A673 (cell line): ENCODE results near the gene GRXCR2. TPM values are rescaled to one million over a fixed set of nuclear protein-coding genes. Genes with fewer than 3 reads are reported as not detected.
A peak's percentile ranks its signal among the peaks of the same experiment; 100 is the strongest.

ENCODE experiments used
- BruUV-seq: library from RNA; stranded (reverse); fragments of 400-500 nt; replicated peaks from 2 replicates; lab custom pipeline; 2021; lab: Mats Ljungman, UMichigan
- CTCF ChIA-PET: fragments of 300-600 bp; sonication (Branson Sonifier 250); formaldehyde crosslinking; loops from one replicate; lab custom pipeline; 2022; ENCODE audit warnings: antibody characterized with exemption; lab: Charles Lee
- POLR2A ChIA-PET: fragments of 300-600 bp; sonication (Branson Sonifier 250); formaldehyde crosslinking; loops from one replicate; lab custom pipeline; 2022; ENCODE audit warnings: antibody characterized with exemption; ENCODE audit not compliant: low non-redundant PET; lab: Charles Lee
- DNase-seq: peaks from one replicate; pipeline ENCODE4 v3.0.0-alpha.2; 2015; ENCODE audit warnings: low spot score
- H3K27ac ChIP-seq: fragments of 200-600 bp; sonication (generic); 2 replicates; pipeline ENCODE4 v1.5.1; 2016; ENCODE audit warnings: mixed run types, low read depth, mild to moderate bottlenecking, mixed read lengths, antibody characterized with exemption, low read length; ENCODE audit not compliant: poor library complexity, severe bottlenecking
- H3K27me3 ChIP-seq: fragments of 200-600 bp; sonication (generic); replicated peaks from 2 replicates; pipeline ENCODE4 v1.6.1; 2017; ENCODE audit warnings: mixed run types, low read depth, mild to moderate bottlenecking, mixed read lengths, antibody characterized with exemption, low read length; ENCODE audit not compliant: insufficient read depth, poor library complexity
- H3K36me3 ChIP-seq: fragments of 200-600 bp; sonication (generic); 2 replicates; pipeline ENCODE4 v1.6.1; 2016; ENCODE audit warnings: mixed run types, mild to moderate bottlenecking, mixed read lengths, antibody characterized with exemption, low read length; ENCODE audit not compliant: insufficient read depth, poor library complexity, severe bottlenecking
- H3K4me1 ChIP-seq: fragments of 200-600 bp; sonication (generic); 2 replicates; pipeline ENCODE4 v1.6.1; 2017; ENCODE audit warnings: mixed run types, mild to moderate bottlenecking, mixed read lengths, antibody characterized with exemption, low read length; ENCODE audit not compliant: insufficient read depth, poor library complexity, severe bottlenecking
- H3K4me3 ChIP-seq: fragments of 200-600 bp; sonication (generic); 2 replicates; pipeline ENCODE4 v1.5.1; 2016; ENCODE audit warnings: low read depth, mixed run types, mild to moderate bottlenecking, mixed read lengths, low read length; ENCODE audit not compliant: poor library complexity, severe bottlenecking
- H3K9me3 ChIP-seq: fragments of 200-600 bp; sonication (generic); 2 replicates; pipeline ENCODE4 v1.6.1; 2016; ENCODE audit warnings: mixed run types, low read depth, mild to moderate bottlenecking, mixed read lengths, antibody characterized with exemption, low read length; ENCODE audit not compliant: poor library complexity, severe bottlenecking
- CTCF ChIP-seq: fragments of 300-800, 200-600 bp; sonication (generic); conservative IDR thresholded peaks from 2 replicates; pipeline ENCODE4 v1.5.1; 2017; ENCODE audit warnings: low read depth, mild to moderate bottlenecking, antibody characterized with exemption, low read length, moderate library complexity, mixed read lengths
- EZH2 ChIP-seq: fragments of 200-600 bp; sonication (generic); IDR thresholded peaks from 2 replicates; pipeline ENCODE4 v1.6.1; 2017; ENCODE audit warnings: borderline replicate concordance, low read depth, mild to moderate bottlenecking, mixed read lengths, antibody characterized with exemption, low read length; ENCODE audit not compliant: poor library complexity, severe bottlenecking
- intact Hi-C: fragments of 100-400 bp; cut with micrococcal nuclease; formaldehyde crosslinking; loops from one replicate; pipeline ENCODE4 v1.10.0; 2022; ENCODE audit not compliant: unreplicated experiment
- total RNA-seq: library from RNA; stranded (reverse); gene quantifications from 2 replicates; pipeline ENCODE4 v1.2.3, GENCODE V29; 2021

GRXCR2 gene
- total RNA-seq, 1 experiment from 2014 or later, result not detected

GRCh38 chr5:145903867-145904266 lies 31.1 kb upstream of the GRXCR2 start:
- POLR2A ChIA-PET, result no interaction called here

GRCh38 chr5:145903113-145903512 lies 30.3 kb upstream of the GRXCR2 start:
- TF ChIP-seq CTCF (peak; percentile 39), EZH2 (no peak)
- DNase-seq, result peak; percentile 28
- Histone ChIP-seq H3K27ac (no peak overlapping the region), H3K36me3 (no peaks in the 10 kb centered on the region), H3K4me1 (no peaks in the 10 kb centered on the region), H3K27me3 (no peaks in the 10 kb centered on the region), H3K9me3 (peaks cover 7% of the 10 kb centered on the region), H3K4me3 (no peak overlapping the region)
- intact Hi-C loops, result no loop called here
- BruUV-seq, result no TSS peak
- ChIA-PET CTCF (interaction anchor here (0.6 kb wide), 2 partner anchors 41 to 89 kb away, joined by 3 to 4 read pairs; no protein-coding TSS in a partner anchor), POLR2A (no interaction called here)

More at GRCh38 chr5:145903867-145904266, 31.1 kb upstream of the GRXCR2 start:
- DNase-seq, result no peak
- intact Hi-C loops, result no loop called here
- Histone ChIP-seq H3K4me3 (no peak overlapping the region), H3K4me1 (no peaks in the 10 kb centered on the region), H3K9me3 (peaks cover 7% of the 10 kb centered on the region), H3K27ac (no peak overlapping the region), H3K27me3 (no peaks in the 10 kb centered on the region), H3K36me3 (no peaks in the 10 kb centered on the region)
- no peak for TF ChIP-seq CTCF
- no peak for TF ChIP-seq EZH2
- BruUV-seq, result no TSS peak
- CTCF ChIA-PET, result interaction anchor here (0.6 kb wide), 2 partner anchors 40 to 90 kb away, joined by 3 to 4 read pairs; no protein-coding TSS in a partner anchor

GRCh38 chr5:145902421-145902820 lies 29.6 kb upstream of the GRXCR2 start:
- ChIA-PET POLR2A (no interaction called here), CTCF (no interaction called here)
- intact Hi-C loops, result no loop called here
- no peaks in the 10 kb centered on the region for H3K27me3 ChIP-seq
- TF ChIP-seq EZH2, result no peak
- TF ChIP-seq CTCF, result no peak
- H3K9me3 ChIP-seq, result peaks cover 7% of the 10 kb centered on the region
- no peaks in the 10 kb centered on the region for H3K4me1 ChIP-seq
- BruUV-seq, result no TSS peak
- H3K27ac ChIP-seq, result no peak overlapping the region
- no peak for DNase-seq
- H3K4me3 ChIP-seq, result no peak overlapping the region
- no peaks in the 10 kb centered on the region for H3K36me3 ChIP-seq
